IPS-20b (cell line): Measurements from ENCODE around the gene UBIAD1.
"Not testable (repeated sequence)": the region's sequence is repeated elsewhere in the genome, so short reads cannot be mapped to it uniquely, and the experiment has no call there.

Experiments used
- H3K27ac ChIP-seq: one replicate; pipeline ENCODE4 v1.5.1; 2013; ENCODE audit warnings: low read length
- H3K27me3 ChIP-seq: 2 replicates; pipeline ENCODE4 v1.6.1; 2013; ENCODE audit warnings: mild to moderate bottlenecking, low read length, inconsistent platforms; ENCODE audit not compliant: insufficient read depth
- H3K36me3 ChIP-seq: 2 replicates; pipeline ENCODE4 v1.6.1; 2013; ENCODE audit warnings: low read depth, mild to moderate bottlenecking, inconsistent platforms, low read length, moderate library complexity; ENCODE audit not compliant: insufficient read depth
- H3K4me1 ChIP-seq: 2 replicates; pipeline ENCODE4 v1.6.1; 2013; ENCODE audit warnings: mild to moderate bottlenecking, control low read depth, inconsistent platforms, low read length, moderate library complexity; ENCODE audit not compliant: insufficient read depth
- H3K4me3 ChIP-seq: 2 replicates; pipeline ENCODE4 v1.5.1; 2013; ENCODE audit warnings: mild to moderate bottlenecking, low read length, inconsistent platforms
- H3K9ac ChIP-seq: 2 replicates; pipeline ENCODE4 v1.6.1; 2013; ENCODE audit warnings: low read depth, mild to moderate bottlenecking, inconsistent platforms, low read length, moderate library complexity
- H3K9me3 ChIP-seq: 2 replicates; pipeline ENCODE4 v1.6.1; 2013; ENCODE audit warnings: mild to moderate bottlenecking, low read depth, low read length, inconsistent platforms; ENCODE audit not compliant: insufficient read depth

Gene UBIAD1

DNA sequence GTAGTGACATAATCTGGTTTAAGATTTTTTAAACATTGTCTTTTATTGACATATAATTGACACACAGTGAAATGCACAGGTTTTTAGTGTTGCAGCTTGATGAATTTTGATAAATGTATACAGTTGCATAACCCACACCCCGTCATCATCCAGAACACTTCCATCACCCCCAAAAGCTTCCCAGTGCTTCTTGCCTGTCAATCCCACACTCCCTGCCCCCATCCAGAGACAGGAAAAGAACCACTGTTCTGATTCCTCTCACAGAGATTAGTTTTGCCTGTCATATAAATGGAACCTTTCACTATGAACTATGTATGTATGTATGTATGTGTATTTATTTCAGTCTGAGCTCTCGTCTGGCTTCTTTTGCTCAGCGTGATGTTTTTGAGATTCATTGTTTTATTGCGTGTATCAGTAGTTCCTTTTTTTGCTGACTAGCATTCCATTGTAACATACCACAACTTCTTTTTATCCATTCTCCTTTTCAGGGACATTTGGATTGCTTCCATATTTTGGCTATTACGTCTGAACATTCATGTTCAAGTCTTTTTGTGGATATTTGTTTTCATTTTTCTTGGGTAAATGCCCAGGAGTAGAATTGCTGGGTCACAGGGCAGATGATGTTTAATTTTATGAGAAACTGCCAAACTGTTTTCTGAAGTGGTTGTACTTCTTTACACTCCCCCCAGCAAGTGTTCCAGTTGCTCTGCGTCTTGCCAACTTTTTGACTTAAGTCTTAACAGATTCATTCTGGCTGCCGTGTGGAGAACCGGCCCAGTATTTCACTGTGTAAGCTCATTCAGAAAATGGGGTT lies 8.7 kb downstream of the UBIAD1 start:
- no peaks in the 10 kb centered on the region for H3K27me3 ChIP-seq
- H3K36me3 ChIP-seq = peaks cover 47% of the 10 kb centered on the region
- peaks cover 17% of the 10 kb centered on the region for H3K4me1 ChIP-seq
- no peak overlapping the region for H3K27ac ChIP-seq
- H3K9ac ChIP-seq = no peak overlapping the region
- no peak overlapping the region for H3K4me3 ChIP-seq
- H3K9me3 ChIP-seq = no peaks in the 10 kb centered on the region

DNA sequence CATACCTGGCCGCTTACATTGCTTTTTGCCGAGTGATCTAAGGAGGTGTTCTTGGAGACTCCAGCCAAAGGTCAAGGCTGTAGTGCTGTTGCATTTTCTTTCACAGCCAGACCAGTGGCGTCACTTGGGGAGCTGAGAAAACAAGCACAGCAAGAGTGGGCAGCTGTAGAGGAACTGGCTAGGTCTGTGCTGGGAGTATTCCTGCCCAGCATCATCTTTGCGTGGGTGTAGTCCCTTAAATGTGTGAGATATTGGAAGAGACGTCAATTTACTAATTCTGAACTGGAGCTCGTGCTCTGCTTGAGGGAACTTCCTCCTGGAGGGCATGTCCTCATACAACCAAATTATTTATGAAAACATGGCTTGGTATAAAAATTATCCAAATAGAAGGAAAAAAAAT lies 10.2 kb downstream of the UBIAD1 start:
- no peaks in the 10 kb centered on the region for H3K9me3 ChIP-seq
- peaks cover 45% of the 10 kb centered on the region for H3K36me3 ChIP-seq
- no peak overlapping the region for H3K4me3 ChIP-seq
- H3K27ac ChIP-seq = no peak overlapping the region
- H3K27me3 ChIP-seq = no peaks in the 10 kb centered on the region
- no peak overlapping the region for H3K9ac ChIP-seq
- peaks cover 25% of the 10 kb centered on the region for H3K4me1 ChIP-seq

GRCh38 chr1:11284784-11285183 lies 11.8 kb downstream of the UBIAD1 start:
- Histone ChIP-seq H3K9me3 (no peaks in the 10 kb centered on the region), H3K36me3 (peaks cover 34% of the 10 kb centered on the region), H3K4me1 (peaks cover 27% of the 10 kb centered on the region)

GRCh38 chr1:11285883-11286734 lies 13.1 kb downstream of the UBIAD1 start:
- peak overlapping the region; percentile 5; the same call in 1 of the 2 replicates for H3K9ac ChIP-seq
- peak overlapping the region; percentile 62 for H3K27ac ChIP-seq
- H3K27me3 ChIP-seq = no peaks in the 10 kb centered on the region
- peaks cover 27% of the 10 kb centered on the region for H3K4me1 ChIP-seq
- H3K36me3 ChIP-seq = peaks cover 29% of the 10 kb centered on the region
- peak overlapping the region; percentile 26; the same call in 1 of the 2 replicates for H3K4me3 ChIP-seq
- H3K9me3 ChIP-seq = no peaks in the 10 kb centered on the region

More at GRCh38 chr1:11284784-11285183, 11.8 kb downstream of the UBIAD1 start:
- Histone ChIP-seq H3K27ac (no peak overlapping the region), H3K27me3 (no peaks in the 10 kb centered on the region), H3K4me3 (no peak overlapping the region), H3K9ac (peak overlapping the region; percentile 14; the same call in 1 of the 2 replicates)

GRCh38 chr1:11286735-11287410 lies 13.9 kb downstream of the UBIAD1 start:
- Histone ChIP-seq H3K36me3 (peaks cover 27% of the 10 kb centered on the region), H3K4me1 (peaks cover 27% of the 10 kb centered on the region), H3K27ac (no peak overlapping the region), H3K9me3 (no peaks in the 10 kb centered on the region), H3K27me3 (no peaks in the 10 kb centered on the region), H3K9ac (peak overlapping the region; percentile 51; the same call in 1 of the 2 replicates), H3K4me3 (peak overlapping the region; percentile 22; the same call in 1 of the 2 replicates)

DNA sequence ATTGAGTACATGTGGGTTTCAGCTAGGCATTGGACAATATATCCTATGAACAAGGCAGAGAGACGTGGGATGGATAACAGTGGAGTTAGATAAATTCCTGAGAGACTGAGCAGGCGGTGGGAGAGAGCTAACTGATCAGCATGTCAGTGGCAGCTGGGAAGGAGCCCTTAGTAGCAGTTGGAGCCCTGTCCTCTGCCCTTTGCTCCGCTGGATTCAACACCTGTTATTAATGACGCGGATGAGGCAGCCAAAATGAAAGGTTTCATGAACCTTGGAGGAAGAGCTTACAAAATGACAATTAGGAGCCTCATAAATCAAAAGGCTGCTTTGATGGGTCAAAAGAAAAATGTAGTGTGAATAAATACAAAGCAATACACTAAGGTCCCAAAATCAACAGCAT lies 16.1 kb downstream of the UBIAD1 start:
- Histone ChIP-seq H3K27me3 (no peaks in the 10 kb centered on the region), H3K4me1 (peaks cover 27% of the 10 kb centered on the region), H3K27ac (no peak overlapping the region), H3K9me3 (no peaks in the 10 kb centered on the region), H3K9ac (no peak overlapping the region), H3K4me3 (no peak overlapping the region), H3K36me3 (peaks cover 23% of the 10 kb centered on the region)

GRCh38 chr1:11291049-11291448 lies 18.1 kb downstream of the UBIAD1 start:
- no peaks in the 10 kb centered on the region for H3K27me3 ChIP-seq
- H3K9me3 ChIP-seq = no peaks in the 10 kb centered on the region
- H3K27ac ChIP-seq = no peak overlapping the region
- peaks cover 14% of the 10 kb centered on the region; the same call in 1 of the 2 replicates for H3K4me1 ChIP-seq
- H3K4me3 ChIP-seq = no peak overlapping the region
- peaks cover 27% of the 10 kb centered on the region for H3K36me3 ChIP-seq
- H3K9ac ChIP-seq = no peak overlapping the region

DNA sequence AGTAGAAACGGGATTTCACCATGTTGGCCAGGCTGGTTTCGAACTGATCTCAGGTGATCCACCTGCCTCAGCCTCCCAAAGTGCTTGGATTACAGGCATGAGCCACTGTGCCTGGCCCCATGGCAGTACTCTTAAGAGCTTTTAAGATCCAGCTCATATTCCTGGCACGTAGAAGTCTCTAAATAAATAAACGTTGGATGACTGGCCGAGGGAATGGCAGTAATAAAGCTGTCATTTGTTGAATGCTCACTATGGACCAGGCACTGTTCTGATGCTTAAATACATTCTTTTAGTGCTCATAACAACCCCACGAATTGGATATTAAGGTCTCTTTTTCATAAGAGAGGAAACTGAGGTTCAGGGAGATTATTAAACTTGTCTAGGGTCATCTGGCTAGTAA lies 20.9 kb downstream of the UBIAD1 start:
- no peaks in the 10 kb centered on the region for H3K4me1 ChIP-seq
- H3K9me3 ChIP-seq = no peaks in the 10 kb centered on the region
- no peak overlapping the region for H3K27ac ChIP-seq
- no peak overlapping the region for H3K9ac ChIP-seq
- peaks cover 23% of the 10 kb centered on the region for H3K36me3 ChIP-seq
- no peaks in the 10 kb centered on the region for H3K27me3 ChIP-seq
- H3K4me3 ChIP-seq = no peak overlapping the region

- Histone ChIP-seq H3K9me3 (no peaks in the 10 kb centered on the region), H3K9ac (no peak overlapping the region), H3K27me3 (no peaks in the 10 kb centered on the region), H3K27ac (no peak overlapping the region), H3K36me3 (peaks cover 20% of the 10 kb centered on the region), H3K4me1 (no peaks in the 10 kb centered on the region; the same call in 1 of the 2 replicates), H3K4me3 (no peak overlapping the region)
Observed at GRCh38 chr1:11294951-11295350, 22.0 kb downstream of the UBIAD1 start.

DNA sequence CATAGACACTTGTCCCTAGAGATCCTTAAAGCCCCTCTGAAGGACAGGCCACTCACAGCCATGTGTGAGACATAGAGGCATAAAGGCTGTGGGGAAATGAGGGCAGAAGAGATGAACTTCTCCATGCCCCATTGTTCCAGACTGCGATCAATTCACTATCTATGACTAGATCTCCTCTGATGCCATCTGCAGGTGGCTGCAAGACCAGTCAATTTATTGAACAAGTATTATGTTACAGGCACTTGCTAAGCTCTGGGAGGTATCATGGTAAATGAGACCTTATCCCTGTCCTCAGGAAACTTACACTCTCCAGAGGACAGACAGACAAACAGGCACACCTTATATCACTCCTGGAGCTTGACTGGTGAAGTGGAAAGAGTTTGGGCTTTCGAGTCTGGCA lies 22.9 kb downstream of the UBIAD1 start:
- Histone ChIP-seq H3K9me3 (no peaks in the 10 kb centered on the region), H3K36me3 (peaks cover 15% of the 10 kb centered on the region), H3K27me3 (no peaks in the 10 kb centered on the region), H3K27ac (no peak overlapping the region), H3K9ac (no peak overlapping the region), H3K4me1 (no peaks in the 10 kb centered on the region; the same call in 1 of the 2 replicates), H3K4me3 (no peak overlapping the region)

DNA sequence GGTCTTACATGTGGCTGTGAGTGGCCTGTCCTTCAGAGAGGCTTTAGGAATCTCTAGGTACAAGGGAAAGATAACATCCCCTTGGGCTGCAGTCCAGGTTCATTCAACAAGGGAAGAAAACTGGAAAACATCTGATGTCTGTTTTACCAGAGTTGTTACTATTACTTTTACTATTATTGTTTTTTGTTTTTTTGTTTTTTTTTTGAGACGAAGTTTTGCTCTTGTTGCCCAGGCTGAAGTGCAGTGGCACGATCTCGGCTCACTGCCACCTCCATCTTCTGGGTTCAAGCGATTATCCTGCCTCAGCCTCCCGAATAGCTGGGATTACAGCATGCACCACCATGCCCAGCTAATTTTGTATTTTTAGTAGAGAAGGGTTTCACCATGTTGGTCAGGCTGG lies 24.8 kb downstream of the UBIAD1 start:
- H3K9me3 ChIP-seq = not testable (repeated sequence)

More for the DNA sequence above, 24.8 kb downstream of the UBIAD1 start:
- H3K27ac ChIP-seq, H3K4me3 ChIP-seq, H3K27me3 ChIP-seq, H3K4me1 ChIP-seq, H3K9ac ChIP-seq: not testable (repeated sequence)
- peaks cover 15% of the 10 kb centered on the region for H3K36me3 ChIP-seq
